ENCODE data around the gene EMID1. TPM values are rescaled to one million over a fixed set of nuclear protein-coding genes. Genes with fewer than 3 reads are reported as not detected.

Gene EMID1
- total and polyA plus RNA-seq, 8 donors, result 1.8 to 23.6 (median 10.3) TPM; not detected in 1

DNA sequence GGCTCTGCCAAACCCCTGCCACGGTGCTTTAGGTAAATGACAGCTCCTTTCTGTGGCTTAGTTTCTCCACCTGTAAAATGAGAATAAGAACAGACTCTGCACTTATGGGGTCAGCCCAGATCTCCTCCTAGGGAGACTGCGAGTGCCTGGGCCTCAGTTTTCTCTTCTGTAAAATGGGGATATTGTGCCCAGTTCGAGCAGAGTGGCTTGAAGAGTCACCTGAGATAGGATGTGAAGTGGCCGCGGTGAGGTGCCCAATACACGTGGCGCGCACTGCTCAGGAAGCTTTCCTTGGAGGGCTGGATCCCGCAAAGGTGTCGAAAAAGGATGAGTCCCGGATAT is 473 bp upstream of the EMID1 start:
- Histone ChIP-seq H3K27me3 (peaks cover 0 to 17% (median 0%) of the 10 kb centered on the region in 3 donors), H3K27ac (peak overlapping the region in 4 of 5 donors; percentile 24 to 70 (median 52)), H3K9me3 (no peaks in the 10 kb centered on the region), H3K4me1 (peaks cover 22 to 59% (median 39%) of the 10 kb centered on the region in 4 donors), H3K4me3 (peak overlapping the region; percentile 55 to 71 (median 61)), H3K36me3 (no peaks in the 10 kb centered on the region)
- no peak for DNase-seq
- intact Hi-C loops (cut with DNase I; ENCODE audit: low total_unique reads), result loop anchor here (5.0 kb wide), 1 partner anchor 42 kb away; no protein-coding TSS in a partner anchor
- WGBS, 5 donors, result 58 to 68% (median 63%) methylated on average over 9 to 11 of the region's 11 CpGs
- no peak for TF ChIP-seq POLR2A (IDR thresholded peaks at IDR 0.05)

DNA sequence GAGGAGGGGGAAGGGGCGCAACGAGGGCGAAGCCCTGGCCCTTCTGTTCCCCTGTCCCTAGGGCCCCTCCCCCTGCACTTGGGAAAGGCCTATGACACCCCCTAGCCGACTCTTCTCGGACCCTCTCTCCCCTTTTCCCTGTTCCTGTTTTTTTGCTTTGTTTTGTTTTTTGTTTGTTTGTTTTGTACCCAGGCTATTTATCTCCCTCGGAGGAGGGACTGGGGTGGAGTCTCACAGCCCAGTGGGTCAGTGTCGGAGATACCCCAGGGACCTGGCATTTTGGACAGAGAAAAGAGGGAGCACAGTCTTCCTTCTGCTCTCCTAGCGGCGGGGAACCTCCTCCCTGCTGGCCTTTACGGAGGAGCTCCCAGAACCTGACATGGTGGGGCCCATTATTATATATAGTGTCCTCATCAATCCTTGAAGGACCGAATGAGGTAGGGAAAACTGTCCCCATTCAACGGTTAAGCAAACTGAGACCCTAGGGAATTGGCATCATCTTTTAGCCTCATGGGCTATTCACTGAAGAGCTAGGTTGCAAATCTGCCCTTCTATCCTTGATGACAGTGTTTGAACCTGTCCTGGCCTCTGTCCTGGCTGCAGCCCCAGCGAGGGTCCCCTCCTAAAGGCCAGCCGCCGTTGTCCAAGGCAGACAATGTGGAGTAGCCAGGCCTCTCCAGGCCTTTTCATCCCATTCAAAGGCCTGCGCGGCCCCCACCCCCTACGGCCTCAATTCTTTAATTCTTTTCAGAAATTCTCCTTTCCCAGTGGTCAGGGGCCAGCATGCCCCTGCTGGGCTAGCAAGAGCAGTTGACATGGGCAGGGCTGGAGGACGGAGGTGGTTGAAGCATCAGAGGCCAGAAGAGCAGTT is 911 bp downstream of the EMID1 start:
- Histone ChIP-seq H3K36me3 (no peaks in the 10 kb centered on the region), H3K4me1 (peaks cover 22 to 58% (median 39%) of the 10 kb centered on the region in 4 donors), H3K27ac (peak overlapping the region in 4 of 5 donors; percentile 3 to 70 (median 40)), H3K4me3 (peak overlapping the region; percentile 55 to 71 (median 61)), H3K27me3 (peaks cover 0 to 17% (median 0%) of the 10 kb centered on the region in 3 donors), H3K9me3 (no peaks in the 10 kb centered on the region)
- WGBS, 5 donors, result 43 to 55% (median 48%) methylated on average over 17 to 19 of the region's 19 CpGs
- DNase-seq, result no peak
- intact Hi-C loops (cut with DNase I; ENCODE audit: low total_unique reads), result loop anchor here (5.0 kb wide), 1 partner anchor 41 kb away; no protein-coding TSS in a partner anchor
- no peak for TF ChIP-seq POLR2AphosphoS5 (IDR thresholded peaks at IDR 0.05)
- no peak for TF ChIP-seq EP300 (IDR thresholded peaks at IDR 0.05)
- no peak for TF ChIP-seq POLR2A (IDR thresholded peaks at IDR 0.05)
- TF ChIP-seq, protein P1, sequence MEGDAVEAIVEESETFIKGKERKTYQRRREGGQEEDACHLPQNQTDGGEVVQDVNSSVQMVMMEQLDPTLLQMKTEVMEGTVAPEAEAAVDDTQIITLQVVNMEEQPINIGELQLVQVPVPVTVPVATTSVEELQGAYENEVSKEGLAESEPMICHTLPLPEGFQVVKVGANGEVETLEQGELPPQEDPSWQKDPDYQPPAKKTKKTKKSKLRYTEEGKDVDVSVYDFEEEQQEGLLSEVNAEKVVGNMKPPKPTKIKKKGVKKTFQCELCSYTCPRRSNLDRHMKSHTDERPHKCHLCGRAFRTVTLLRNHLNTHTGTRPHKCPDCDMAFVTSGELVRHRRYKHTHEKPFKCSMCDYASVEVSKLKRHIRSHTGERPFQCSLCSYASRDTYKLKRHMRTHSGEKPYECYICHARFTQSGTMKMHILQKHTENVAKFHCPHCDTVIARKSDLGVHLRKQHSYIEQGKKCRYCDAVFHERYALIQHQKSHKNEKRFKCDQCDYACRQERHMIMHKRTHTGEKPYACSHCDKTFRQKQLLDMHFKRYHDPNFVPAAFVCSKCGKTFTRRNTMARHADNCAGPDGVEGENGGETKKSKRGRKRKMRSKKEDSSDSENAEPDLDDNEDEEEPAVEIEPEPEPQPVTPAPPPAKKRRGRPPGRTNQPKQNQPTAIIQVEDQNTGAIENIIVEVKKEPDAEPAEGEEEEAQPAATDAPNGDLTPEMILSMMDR (IDR thresholded peaks at IDR 0.05), result no peak

DNA sequence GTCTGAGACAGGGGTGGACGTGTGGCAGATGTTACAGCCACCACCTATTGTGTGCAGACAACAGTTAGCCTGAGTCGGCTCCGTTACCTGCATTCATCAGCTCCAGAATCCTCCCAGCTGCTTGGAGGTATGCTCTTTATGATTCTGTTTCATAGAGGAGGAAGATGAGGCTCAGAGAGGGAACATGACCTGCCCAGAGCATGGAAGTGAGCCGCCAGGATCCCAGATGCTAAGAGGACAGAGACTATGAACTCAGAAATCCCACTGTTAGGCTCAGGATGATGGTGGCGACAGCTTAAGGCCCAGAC is 1.5 kb downstream of the EMID1 start:
- peaks cover 0 to 17% (median 0%) of the 10 kb centered on the region in 3 donors for H3K27me3 ChIP-seq
- no peaks in the 10 kb centered on the region for H3K36me3 ChIP-seq
- no peaks in the 10 kb centered on the region for H3K9me3 ChIP-seq
- TF ChIP-seq POLR2AphosphoS5 (IDR thresholded peaks at IDR 0.05), result no peak
- TF ChIP-seq POLR2A (IDR thresholded peaks at IDR 0.05), result no peak
- no peak for TF ChIP-seq EP300 (IDR thresholded peaks at IDR 0.05)
- TF ChIP-seq, protein P1 (IDR thresholded peaks at IDR 0.05), result no peak
- H3K4me1 ChIP-seq, result peaks cover 22 to 52% (median 34%) of the 10 kb centered on the region in 4 donors
- DNase-seq, result no peak
- WGBS, 5 donors, result 77 to 94% (median 91%) methylated on average over 5 of the region's 5 CpGs
- no peak overlapping the region for H3K27ac ChIP-seq
- intact Hi-C loops (cut with DNase I; ENCODE audit: low total_unique reads), result loop anchor here (5.0 kb wide), 1 partner anchor 40 kb away; no protein-coding TSS in a partner anchor
- peak overlapping the region in 2 of 4 donors; percentile 55 to 71 for H3K4me3 ChIP-seq

DNA sequence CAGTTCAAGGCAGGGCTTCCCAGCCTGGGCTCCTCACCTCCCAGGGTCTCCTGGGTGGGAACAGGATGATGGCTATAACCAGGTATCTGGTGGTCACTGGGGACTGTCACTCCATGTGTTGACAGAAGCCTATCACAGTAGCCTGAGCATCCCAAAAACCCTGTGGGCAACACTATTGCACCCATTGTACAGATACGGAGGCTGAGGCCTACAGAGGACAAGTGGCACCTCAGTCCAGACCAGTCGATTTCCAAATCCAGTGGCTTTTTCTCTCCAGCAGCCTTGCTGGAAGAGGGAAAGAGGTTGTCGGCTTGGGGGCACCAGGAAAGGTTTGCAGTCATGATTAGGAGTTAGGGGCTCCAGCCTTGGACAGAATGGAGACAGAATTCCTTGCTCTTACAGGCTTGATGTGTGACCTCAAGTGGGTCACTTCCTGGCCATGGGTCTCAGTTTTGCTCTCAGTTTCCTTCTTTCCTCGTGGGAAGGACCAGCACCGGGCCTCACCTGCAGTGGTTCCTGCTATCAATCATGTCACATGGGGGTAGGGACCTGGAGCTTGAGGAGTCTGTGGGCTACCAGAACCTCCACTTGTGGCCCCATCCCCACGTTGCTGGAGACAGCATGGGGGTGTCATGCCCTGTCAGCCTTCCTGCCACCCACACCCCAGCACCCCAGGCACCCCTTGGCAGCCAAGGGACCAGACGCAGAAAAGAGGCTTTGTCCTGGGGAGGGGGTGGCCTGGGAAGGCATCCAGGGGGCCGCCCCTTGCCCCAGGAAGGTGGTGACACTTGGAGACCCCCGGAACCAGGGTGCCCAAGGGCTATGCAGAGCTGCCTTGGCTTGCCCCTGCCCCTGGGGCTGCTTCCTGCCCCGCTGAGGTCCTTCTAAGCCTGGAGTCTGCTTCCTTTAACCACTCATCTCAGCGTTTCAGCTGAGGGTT is 2.1 kb downstream of the EMID1 start:
- H3K4me1 ChIP-seq, result peaks cover 23 to 45% (median 30%) of the 10 kb centered on the region in 4 donors
- TF ChIP-seq POLR2AphosphoS5 (IDR thresholded peaks at IDR 0.05), result no peak
- TF ChIP-seq EP300 (IDR thresholded peaks at IDR 0.05), result no peak
- H3K9me3 ChIP-seq, result no peaks in the 10 kb centered on the region
- H3K27me3 ChIP-seq, result peaks cover 0 to 17% (median 0%) of the 10 kb centered on the region in 3 donors
- intact Hi-C loops (cut with DNase I; ENCODE audit: low total_unique reads), result loop anchor here (5.0 kb wide), 1 partner anchor 39 kb away; no protein-coding TSS in a partner anchor
- DNase-seq, result no peak
- WGBS, 5 donors, result 59 to 72% (median 68%) methylated on average over 9 to 11 of the region's 11 CpGs
- no peaks in the 10 kb centered on the region for H3K36me3 ChIP-seq
- H3K4me3 ChIP-seq, result peak overlapping the region in 1 of 4 donors; percentile 71
- H3K27ac ChIP-seq, result peak overlapping the region in 2 of 5 donors; percentile 4 to 34

DNA sequence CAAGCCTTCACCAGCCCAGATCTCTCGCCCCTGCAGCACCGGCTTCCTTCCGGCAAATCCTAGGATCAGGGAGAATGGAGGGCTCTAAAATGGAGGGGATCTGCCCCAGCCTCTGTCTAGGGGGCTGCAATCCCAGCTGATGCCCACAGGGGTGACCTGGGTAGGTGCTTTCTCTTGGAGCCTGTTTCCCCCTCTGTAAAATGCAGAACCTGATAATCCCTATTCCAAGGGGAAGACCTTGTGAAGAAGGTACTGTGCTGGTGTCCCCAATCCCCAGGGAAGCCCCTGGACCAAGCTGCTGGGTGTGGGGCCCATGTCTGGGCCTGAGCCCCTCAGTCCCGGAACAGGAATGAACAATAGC is 2.8 kb downstream of the EMID1 start:
- no peaks in the 10 kb centered on the region for H3K9me3 ChIP-seq
- intact Hi-C loops (cut with DNase I; ENCODE audit: low total_unique reads), result loop anchor here (5.0 kb wide), 1 partner anchor 39 kb away; no protein-coding TSS in a partner anchor
- no peak for DNase-seq
- TF ChIP-seq, protein P1 (IDR thresholded peaks at IDR 0.05), result no peak
- TF ChIP-seq POLR2A (IDR thresholded peaks at IDR 0.05) (no peak), EP300 (IDR thresholded peaks at IDR 0.05) (no peak), POLR2AphosphoS5 (IDR thresholded peaks at IDR 0.05) (no peak)
- peak overlapping the region in 2 of 5 donors; percentile 4 to 34 for H3K27ac ChIP-seq
- 73 to 86% (median 76%) methylated on average over 3 to 4 of the region's 4 CpGs for WGBS, 5 donors
- H3K27me3 ChIP-seq, result peaks cover 0 to 17% (median 0%) of the 10 kb centered on the region in 3 donors
- H3K4me1 ChIP-seq, result peaks cover 21 to 42% (median 30%) of the 10 kb centered on the region in 4 donors
- H3K36me3 ChIP-seq, result no peaks in the 10 kb centered on the region
- H3K4me3 ChIP-seq, result no peak overlapping the region
